NB4 (cell line): ENCODE measurements around the gene GPC4.

Experiments
- DNase-seq: peaks from one replicate; pipeline ENCODE4 v3.0.0; 2010; ENCODE audit warnings: low read depth
- H3K4me3 ChIP-seq: one replicate; pipeline ENCODE4 v1.5.1; 2011; ENCODE audit warnings: mild to moderate bottlenecking, low read depth, low read length, moderate library complexity
- MAX ChIP-seq: IDR thresholded peaks from 2 replicates; pipeline ENCODE4 v1.6.1; 2011; ENCODE audit warnings: low read depth, low read length
- MYC ChIP-seq: IDR thresholded peaks from 2 replicates; pipeline ENCODE4 v1.6.1; 2011; ENCODE audit warnings: low read depth, low read length
- POLR2A ChIP-seq: IDR thresholded peaks from 2 replicates; pipeline ENCODE4 v1.6.1; 2011; ENCODE audit warnings: mild to moderate bottlenecking; ENCODE audit not compliant: insufficient read length; ENCODE audit errors: extremely low read depth
- TF ChIP-seq, protein P1 (sequence below): IDR thresholded peaks from one replicate; pipeline ENCODE4 v1.5.1; 2012; ENCODE audit warnings: low read depth, low read length

GPC4 gene

DNA sequence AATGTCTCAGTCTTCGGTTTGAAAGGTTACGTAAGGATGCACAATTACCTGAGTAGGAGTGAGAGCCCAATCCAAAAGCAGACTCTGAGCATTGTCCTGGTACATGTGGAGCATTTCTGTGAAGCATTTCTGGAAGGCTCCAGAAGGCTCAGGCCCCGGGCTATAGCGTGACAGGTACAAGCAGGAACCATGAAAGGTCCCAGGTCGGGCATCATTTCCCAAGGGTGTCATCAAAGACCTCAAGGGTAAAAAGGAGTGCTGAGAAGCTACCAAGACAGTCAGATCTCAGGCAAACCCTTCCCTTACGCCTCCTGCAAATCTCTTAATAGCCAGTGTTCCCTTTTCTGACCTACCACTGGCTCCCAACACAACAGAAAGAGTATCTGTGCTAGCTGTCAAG is 30.8 kb downstream of the GPC4 start:
- no peak for TF ChIP-seq MAX
- no peak for TF ChIP-seq MYC
- TF ChIP-seq, protein P1, sequence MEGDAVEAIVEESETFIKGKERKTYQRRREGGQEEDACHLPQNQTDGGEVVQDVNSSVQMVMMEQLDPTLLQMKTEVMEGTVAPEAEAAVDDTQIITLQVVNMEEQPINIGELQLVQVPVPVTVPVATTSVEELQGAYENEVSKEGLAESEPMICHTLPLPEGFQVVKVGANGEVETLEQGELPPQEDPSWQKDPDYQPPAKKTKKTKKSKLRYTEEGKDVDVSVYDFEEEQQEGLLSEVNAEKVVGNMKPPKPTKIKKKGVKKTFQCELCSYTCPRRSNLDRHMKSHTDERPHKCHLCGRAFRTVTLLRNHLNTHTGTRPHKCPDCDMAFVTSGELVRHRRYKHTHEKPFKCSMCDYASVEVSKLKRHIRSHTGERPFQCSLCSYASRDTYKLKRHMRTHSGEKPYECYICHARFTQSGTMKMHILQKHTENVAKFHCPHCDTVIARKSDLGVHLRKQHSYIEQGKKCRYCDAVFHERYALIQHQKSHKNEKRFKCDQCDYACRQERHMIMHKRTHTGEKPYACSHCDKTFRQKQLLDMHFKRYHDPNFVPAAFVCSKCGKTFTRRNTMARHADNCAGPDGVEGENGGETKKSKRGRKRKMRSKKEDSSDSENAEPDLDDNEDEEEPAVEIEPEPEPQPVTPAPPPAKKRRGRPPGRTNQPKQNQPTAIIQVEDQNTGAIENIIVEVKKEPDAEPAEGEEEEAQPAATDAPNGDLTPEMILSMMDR: no peak
- no peak for DNase-seq
- H3K4me3 ChIP-seq: no peak overlapping the region

DNA sequence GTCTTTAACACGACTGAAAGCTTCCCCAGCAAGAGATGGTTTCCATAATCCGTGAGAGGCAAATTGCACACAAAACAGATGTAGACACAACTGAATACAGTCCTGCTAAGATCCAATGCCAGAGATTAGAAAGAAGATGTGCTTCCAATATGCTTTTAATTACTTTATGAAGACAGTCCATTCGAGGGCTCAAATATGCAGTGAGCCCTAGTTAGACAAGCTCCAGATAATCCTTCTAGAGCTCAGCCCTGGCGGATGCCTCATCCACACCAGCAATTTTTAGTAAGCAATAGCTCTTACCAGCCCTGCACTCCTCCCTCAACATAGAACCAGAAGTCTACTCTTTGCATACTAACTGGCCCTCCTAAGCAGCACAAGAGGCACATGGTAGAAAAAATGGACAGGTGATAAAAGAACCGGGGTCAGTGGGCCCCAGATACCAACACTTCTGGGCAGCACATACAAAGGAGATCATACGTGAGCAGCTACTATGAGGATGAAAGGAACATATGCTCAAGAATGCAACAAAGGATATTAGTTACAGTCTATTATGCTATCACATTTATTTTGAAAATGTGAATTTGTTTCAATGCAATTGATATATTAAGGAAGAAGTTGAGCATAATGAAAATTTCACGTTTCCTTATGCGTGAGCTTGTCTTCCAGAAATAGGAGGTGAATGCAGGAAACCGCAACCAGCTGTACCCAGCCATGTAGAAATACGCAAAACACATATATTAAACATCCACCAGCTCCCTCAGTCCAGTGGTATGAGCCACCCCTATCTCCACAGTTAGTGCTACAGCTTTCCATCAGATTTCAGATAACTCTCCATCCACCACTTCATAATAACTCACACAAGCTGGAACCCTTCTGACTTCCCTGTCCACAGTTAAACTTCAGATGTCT is 34.3 kb downstream of the GPC4 start:
- no peak for TF ChIP-seq MYC
- no peak for TF ChIP-seq MAX
- no peak for TF ChIP-seq POLR2A
- TF ChIP-seq, protein P1: no peak
- DNase-seq: no peak
- H3K4me3 ChIP-seq: no peak overlapping the region

DNA sequence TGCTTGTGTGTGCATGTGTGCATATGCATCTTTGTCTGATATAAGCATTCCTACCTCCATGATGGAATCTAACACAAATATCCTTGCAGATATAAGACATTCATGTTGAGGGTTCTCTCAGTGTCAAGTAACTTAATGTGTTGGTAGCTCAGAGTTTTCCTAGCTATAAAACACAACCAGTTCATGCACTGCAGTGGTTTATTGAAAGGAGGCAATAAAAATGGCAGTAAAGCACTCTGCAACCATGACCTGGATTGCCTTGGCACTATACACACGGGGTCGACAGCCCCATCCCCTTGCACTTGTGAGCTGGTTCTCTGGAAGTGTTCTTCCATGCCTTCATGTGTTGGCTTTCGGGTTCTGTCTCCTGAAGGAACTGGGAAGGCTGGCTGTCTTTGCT is 38.9 kb downstream of the GPC4 start:
- no peak overlapping the region for H3K4me3 ChIP-seq
- DNase-seq: no peak
- TF ChIP-seq, protein P1: no peak
- TF ChIP-seq MAX (no peak), MYC (no peak), POLR2A (no peak)

DNA sequence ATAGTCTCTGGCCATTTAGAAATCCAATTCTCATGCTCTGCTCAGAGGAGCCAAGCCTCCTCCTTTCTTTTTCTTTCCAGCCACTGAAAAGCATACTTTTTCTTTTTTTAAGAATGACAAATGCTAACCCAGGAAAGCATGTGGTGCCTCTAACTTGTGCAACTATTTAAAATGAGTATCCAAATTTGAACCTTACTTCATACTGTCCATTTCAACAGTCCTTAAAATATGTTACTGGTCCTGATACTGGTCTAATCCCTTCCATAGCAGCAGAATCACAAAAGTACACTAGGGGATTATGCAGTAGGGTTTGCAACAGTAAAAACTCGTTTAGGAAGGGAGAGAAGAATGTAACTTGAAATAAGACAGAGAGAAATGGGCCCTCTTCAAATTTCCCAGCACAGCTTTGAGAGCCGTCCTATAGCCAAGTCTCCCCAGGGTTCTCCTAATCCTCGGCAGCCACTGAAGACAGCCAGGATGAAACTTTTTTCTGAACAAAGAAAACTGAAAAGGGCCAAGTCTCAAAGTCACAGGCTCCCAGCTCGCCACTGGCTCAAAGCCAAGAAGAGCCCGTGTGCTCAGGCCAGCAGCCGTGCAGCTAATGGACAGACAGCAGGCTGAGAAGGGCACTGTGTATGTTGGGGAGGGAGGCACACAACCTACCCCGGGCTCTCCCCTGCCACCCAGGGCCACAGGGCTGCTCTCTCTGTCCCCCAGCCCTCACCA is 39.5 kb downstream of the GPC4 start:
- DNase-seq: no peak
- no peak for TF ChIP-seq MAX
- no peak for TF ChIP-seq POLR2A
- TF ChIP-seq, protein P1: no peak
- TF ChIP-seq MYC: no peak
- no peak overlapping the region for H3K4me3 ChIP-seq

GRCh38 chrX:133374874-133375387 is 40.4 kb downstream of the GPC4 start:
- no peak for TF ChIP-seq MAX
- no peak for TF ChIP-seq MYC
- TF ChIP-seq, protein P1: no peak
- TF ChIP-seq POLR2A: no peak
- no peak overlapping the region for H3K4me3 ChIP-seq
- DNase-seq: no peak
